DMS53 (cell line): ENCODE measurements around the gene CALR.

Source experiments
- DNase-seq: peaks from one replicate; lab custom pipeline; 2025; lab: John Stamatoyannopoulos, UW

Gene CALR

DNA sequence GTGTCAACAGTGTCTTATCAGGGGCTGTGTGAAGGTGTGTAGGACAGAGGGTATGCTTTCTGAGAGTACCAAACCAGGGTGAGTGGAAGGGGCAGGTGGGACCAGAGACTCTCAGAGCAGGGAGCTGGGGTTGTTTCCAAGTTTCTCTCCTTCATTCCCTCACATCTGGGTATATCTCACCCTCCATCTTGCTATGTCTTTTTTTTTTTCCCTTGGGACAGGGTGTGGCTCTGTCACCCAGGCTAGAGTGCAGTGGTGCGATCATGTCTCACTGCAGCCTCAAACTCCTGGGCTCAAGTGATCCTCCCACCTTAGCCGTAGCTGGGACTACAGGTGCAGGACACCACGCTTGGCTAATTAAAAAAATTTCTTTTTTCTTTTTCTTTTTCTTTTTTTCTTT lies 41.6 kb downstream of the CALR start:
- DNase-seq: no peak

DNA sequence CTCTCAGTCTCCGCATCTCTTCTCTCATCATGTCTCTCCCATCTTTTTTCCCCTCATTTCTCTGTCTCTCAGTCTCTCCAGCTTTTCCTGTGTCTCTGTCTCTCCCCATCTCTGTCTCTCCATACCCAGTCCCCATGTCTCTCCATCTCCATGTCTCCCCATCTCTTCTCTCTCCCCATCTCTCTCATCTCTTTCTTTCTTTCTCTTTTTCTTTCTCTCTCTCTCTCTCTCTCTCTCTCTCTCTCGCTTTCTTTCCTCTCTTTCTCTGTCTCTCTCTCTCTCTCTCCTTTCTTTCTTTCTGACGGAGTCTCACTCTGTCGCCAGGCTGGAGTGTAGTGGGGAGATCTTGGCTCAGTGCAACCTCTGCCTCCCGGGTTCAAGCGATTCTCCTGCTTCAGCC lies 44.2 kb downstream of the CALR start:
- DNase-seq: no peak

DNA sequence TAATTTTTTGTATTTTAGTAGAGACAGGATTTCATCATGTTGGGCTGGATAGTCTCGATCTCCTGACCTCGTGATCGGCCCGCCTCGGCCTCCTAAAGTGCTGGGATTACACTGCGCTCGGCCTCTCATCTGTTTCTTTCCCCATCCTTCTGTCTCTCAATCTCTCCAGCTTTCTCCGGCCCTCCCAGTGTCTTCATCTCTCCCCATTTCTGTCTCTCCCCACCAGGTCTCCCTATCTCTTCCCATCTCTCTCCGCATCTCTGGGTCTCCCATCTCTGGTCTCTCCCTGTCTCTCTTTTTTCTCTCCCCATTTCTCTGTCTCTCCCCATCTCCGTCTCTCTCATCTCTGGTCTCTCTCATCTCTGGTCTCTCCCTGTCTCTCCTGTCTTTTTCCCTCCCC lies 44.7 kb downstream of the CALR start:
- peak; percentile 26 for DNase-seq

DNA sequence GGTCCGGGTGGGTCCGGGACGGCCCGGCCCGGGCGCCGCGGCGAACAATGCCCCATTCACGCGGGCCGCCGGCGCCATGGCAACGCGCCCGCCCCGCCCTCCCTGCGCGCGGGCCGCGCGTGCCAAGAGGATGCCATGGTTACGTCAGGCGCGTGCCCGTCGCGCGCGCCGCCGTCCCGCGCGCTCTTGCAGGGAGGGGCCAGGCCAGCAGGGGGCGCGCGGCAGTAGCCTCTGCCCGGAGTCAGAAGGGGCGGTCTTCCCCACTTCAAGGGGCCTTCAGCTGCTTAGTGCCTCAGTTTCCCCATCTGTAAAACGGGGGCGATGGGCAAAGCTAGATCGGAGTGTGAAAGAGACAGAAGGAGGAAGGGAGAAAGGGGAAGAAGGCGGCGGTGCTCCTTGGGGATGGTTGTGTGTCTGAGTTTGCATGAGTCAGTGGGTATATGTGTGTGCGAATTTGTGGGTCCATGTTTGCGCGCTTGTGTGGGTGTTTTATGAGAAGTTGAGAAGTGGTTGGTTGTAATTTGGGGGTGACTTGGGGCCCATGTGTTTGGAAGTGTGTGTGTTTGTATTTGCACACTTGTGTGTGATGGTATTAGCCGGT lies 45.2 kb downstream of the CALR start:
- peak; percentile 86 for DNase-seq

DNA sequence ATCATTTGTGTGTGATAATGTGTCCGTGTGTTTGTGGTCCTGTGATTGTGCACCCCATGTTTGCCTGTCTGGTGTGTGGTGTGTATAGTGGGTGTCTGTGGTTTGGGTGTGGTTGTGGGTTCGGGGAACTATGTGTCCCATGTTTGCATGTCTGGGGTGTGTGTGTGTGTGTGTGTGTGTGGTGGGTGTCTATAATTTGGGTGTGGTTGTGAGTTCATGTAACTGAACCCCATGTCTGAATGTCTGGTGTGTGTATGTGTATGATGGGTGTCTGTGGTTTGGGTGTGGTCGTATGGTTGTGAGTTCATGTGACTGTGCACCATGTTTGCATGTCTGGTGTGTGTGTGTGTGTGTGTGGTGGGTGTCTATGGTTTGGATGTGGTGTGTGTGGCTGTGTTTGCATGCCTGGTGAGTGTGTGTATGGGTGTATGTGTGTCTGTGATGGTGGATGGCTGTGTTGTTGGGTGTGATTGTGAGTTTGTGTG lies 45.8 kb downstream of the CALR start:
- no peak for DNase-seq

DNA sequence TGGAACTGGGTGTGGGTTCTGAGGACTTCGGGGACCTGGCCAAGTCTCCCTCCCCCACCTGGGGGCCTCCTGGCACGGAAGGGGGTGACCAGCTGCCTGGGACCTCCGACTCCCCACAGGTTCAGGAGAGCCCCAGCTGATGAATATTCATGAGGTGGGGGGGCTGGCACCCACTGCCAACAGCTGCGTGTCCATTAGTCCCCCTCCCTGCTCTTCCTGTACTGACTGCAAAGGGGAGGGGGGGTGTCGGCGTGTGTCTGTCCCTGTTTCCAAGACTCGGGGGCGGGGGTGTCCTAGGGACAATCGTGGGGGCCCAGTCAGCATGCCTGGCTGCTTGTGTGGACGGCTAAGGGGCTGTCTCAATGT lies 46.3 kb downstream of the CALR start:
- no peak for DNase-seq

DNA sequence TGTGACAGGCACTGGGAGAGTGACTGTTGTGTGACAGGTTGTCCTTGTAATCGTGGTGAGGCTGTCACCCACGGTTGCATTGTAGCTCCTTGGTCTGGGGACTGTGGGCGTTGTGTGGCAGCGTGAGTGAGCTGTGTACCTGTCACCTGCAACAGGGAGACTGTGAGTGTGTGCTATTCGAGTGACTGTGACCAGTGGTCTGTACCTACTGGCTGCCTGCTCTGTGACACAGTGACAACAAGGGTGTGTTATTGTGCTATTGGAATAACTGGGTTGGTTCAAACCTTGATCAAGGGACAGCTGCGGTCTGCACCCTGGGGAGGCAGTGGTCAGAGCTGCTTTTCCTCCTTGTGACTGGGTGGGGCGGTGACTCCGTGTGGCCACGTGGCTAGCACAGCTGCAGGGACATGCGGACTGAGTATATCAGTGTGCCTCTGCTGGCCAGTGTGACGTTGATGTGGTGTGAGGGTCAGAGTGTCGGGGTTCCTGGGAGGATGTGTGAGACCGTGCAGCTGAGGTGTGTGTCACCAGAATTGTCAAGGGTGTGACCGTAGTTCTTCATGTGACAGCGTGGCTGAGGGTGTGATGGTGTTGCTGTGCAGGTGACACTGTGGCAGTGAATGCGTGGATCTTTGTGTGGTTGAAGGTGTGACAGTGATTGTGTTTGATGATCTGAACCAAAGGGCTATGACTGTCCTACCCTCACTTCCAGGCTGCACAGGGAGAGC lies 46.8 kb downstream of the CALR start:
- peak; percentile 80 for DNase-seq

DNA sequence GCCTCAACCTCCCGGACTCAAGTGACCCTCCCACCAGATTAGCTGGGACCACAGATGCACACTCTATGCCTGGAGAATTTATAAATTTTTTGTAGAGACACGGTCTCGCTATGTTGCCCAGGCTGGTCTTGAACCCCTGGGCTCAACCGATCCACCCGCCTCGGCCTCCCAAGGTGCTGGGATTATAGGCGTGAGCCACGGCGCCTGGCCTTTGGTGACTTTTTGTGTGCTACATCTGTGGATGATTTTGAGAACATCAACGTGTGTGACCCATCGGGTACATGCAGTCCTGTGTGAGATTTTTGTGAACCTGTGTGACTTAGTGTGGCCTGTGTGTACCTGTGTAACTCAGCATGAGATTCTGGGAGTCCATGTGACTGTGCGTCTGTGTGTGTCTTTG lies 48.3 kb downstream of the CALR start:
- DNase-seq: no peak

DNA sequence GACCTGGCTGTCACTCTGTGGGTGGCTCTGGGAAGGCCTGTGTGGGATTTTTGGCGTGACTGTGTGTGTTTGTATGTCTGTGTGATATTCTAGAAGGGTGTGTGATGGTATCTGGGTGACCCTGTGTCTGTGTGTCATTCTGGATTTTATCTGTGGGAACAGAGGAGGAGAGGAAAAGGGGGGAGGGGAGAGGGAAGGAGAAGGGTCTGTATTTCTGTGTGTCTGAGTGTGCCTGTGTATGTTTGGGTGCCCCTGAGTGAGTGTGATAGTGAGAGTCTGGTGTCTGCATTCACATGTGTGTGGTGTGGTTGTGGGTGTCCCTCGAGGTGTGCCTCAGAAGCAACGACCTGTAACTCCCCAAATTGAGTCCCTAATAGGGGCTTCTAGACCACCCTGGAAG lies 48.8 kb downstream of the CALR start:
- DNase-seq: no peak

DNA sequence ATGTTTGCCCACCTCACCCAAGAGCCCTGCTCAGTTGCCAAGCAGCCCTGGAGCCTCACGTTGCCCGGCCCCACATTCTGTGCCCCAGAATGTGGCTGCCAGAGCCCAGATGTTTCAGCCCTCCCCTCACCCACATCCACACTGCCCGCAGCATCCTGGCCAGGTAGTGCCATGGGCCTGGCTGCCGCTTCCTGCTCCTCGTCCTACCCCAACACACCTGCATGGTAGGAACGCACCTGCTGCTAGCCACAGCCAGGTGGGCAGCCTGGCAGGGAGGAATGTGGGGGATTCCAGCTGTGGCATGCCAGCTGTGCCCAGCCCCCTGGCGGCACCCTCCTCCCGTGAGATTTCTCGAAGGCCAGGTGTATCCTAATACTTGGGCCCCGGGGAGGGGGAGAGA lies 49.4 kb downstream of the CALR start:
- peak; percentile 24 for DNase-seq

DNA sequence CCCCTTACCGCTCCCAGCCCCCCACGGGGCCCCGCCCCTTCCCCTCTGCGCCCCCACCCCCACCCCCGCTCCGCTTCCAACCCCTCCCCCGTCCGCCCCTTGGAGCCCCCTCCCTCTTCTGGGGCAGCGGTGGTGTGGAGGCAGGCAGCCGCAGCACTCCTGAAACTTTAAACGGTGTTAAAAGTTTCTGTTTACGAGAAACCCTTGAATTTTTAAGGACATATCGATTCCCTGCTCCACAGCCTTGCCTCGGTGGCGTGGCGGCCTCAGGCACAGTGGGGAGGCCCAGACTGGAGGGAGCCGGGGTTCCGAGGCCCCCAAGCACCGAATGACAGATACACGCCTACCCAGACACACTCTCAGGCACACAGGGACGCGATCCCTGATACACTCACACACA lies 52.0 kb downstream of the CALR start:
- no peak for DNase-seq

DNA sequence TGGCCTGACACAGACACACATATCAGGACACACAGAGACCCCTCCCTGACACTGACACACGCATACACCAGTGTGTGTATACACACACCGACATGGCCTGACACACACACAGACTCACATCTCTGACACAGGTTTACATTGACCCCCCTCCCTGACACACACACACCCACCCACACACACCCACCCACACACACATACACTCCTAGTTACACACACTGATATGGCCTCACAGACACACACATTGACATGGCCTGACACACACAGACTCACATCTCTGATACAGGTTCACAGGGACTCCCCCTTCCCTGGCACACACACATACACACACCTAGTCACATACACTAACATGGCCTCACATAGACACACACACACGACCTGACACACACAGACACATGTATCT lies 52.4 kb downstream of the CALR start:
- DNase-seq: no peak

DNA sequence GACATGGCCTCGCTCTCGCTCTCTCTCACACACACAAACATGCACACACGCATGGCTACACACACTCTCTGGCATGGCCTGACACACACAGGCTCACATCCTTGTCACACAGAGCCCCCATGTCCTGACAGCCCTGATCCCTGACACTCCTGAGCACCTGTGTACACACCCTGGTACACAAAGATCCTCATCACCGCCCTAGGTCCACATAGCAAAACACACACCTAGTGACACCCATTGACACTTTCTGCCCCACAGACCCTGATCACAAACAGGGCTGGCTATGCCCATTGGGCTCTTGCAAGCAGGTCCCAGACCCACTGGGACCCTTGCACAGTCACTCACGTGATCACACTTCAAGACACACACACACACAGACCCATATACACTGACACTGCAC lies 52.9 kb downstream of the CALR start:
- DNase-seq: peak; percentile 26

DNA sequence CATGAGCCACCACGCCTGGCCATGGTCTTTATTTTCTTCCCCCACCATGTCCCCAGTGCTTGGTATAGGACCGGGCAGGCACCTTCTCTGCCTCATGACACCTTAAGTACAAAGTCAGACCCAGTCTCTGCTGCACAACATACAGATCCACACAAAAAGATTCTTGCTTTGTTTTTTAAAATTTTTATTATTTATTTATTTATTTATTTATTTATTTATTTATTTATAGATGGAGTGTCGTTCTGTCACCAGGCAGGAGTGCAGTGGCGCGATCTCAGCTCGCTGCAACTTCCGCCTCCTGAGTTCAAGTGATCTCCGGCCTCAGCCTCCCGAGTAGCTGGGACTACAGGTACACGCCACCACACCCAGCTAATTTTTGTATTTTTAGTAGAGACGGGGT lies 54.3 kb downstream of the CALR start:
- no peak for DNase-seq

DNA sequence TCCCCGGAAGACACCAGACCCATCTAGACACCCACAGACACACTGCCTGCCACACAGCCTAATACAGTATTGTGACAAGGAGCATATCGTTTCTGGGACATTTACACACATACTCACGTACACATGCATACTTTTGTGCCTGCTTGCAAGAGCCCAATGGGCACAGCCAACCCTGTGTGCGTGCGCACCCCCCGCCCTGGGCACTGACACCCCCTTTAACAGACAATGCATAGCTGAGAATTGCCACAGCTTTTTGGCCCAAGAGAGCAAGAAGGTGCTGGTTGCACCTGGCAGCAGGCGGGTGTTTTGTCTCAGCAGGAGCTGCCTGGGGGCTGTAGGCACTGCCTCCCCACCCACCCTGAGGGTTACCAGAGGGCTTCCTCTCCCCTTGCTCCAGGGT lies 55.2 kb downstream of the CALR start:
- DNase-seq: no peak
